ENCODE results near the gene KRT31.
"Not testable (repeated sequence)": the region's sequence is repeated elsewhere in the genome, so short reads cannot be mapped to it uniquely, and the experiment has no call there.

Gene KRT31

GRCh38 chr17:41417127-41417526, 19.7 kb upstream of the KRT31 start:
- no peak for DNase-seq

- DNase-seq: no peak
Measured at GRCh38 chr17:41416479-41416878, 19.1 kb upstream of the KRT31 start.

GRCh38 chr17:41415833-41416335, 18.5 kb upstream of the KRT31 start:
- DNase-seq: no peak

- DNase-seq: no peak
Measured at GRCh38 chr17:41415411-41415810, 18.0 kb upstream of the KRT31 start.

- DNase-seq: no peak
Measured at GRCh38 chr17:41413982-41414381, 16.6 kb upstream of the KRT31 start.

GRCh38 chr17:41413353-41413957, 16.0 kb upstream of the KRT31 start:
- no peak for DNase-seq

- DNase-seq: no peak
Measured at GRCh38 chr17:41411072-41411840, 13.8 kb upstream of the KRT31 start.

- DNase-seq: no peak
Measured at GRCh38 chr17:41407226-41407625, 9.8 kb upstream of the KRT31 start.

GRCh38 chr17:41406205-41406604, 8.8 kb upstream of the KRT31 start:
- no peak for DNase-seq

- peak; percentile 20 for DNase-seq
Measured at GRCh38 chr17:41404024-41404671, 6.7 kb upstream of the KRT31 start.

GRCh38 chr17:41403404-41404023, 6.1 kb upstream of the KRT31 start:
- no peak for DNase-seq

- no peak for DNase-seq
Measured at GRCh38 chr17:41402161-41402560, 4.8 kb upstream of the KRT31 start.

- no peak for DNase-seq
Measured at GRCh38 chr17:41396340-41396739, 1.1 kb downstream of the KRT31 start.

GRCh38 chr17:41395611-41396010, 1.8 kb downstream of the KRT31 start:
- no peak for DNase-seq

GRCh38 chr17:41395044-41395443, 2.4 kb downstream of the KRT31 start:
- DNase-seq: not testable (repeated sequence)

GRCh38 chr17:41394254-41394996, 3.0 kb downstream of the KRT31 start:
- no peak for DNase-seq

GRCh38 chr17:41393826-41394225, 3.6 kb downstream of the KRT31 start:
- no peak for DNase-seq

GRCh38 chr17:41393294-41393693, 4.1 kb downstream of the KRT31 start:
- no peak for DNase-seq

- no peak for DNase-seq
Measured at GRCh38 chr17:41392278-41392677, 5.1 kb downstream of the KRT31 start.

GRCh38 chr17:41391535-41391934, 5.9 kb downstream of the KRT31 start:
- no peak for DNase-seq

- DNase-seq: no peak
Measured at GRCh38 chr17:41390411-41390938, 6.9 kb downstream of the KRT31 start.

- no peak for DNase-seq
Measured at GRCh38 chr17:41387670-41388069, 9.7 kb downstream of the KRT31 start.

GRCh38 chr17:41386227-41386626, 11.2 kb downstream of the KRT31 start:
- no peak for DNase-seq
